Stimulated activated CD4-positive, alpha-beta T cell treated with anti-CD3 and anti-CD28 coated beads, Interleukin-4, amount 100 ng/mL, for 48 hours (primary cell): ENCODE results near the gene FAM53B.
"Not testable (repeated sequence)": the region's sequence is repeated elsewhere in the genome, so short reads cannot be mapped to it uniquely, and the experiment has no call there.

Experiments
- DNase-seq, 2 donors: peaks; one replicate each; pipeline ENCODE4 v3.0.0-alpha.2; 2020; ENCODE audit warnings: low read depth in 2 of 2

The FAM53B gene

GRCh38 chr10:124611738-124612137 is 132.4 kb downstream of the FAM53B start:
- DNase-seq = no peak

- not testable (repeated sequence) for DNase-seq
These were observed 133.3 kb downstream of the FAM53B start for GRCh38 chr10:124610851-124611250.

GRCh38 chr10:124610186-124610585 is 134.0 kb downstream of the FAM53B start:
- DNase-seq = not testable (repeated sequence)

- no peak for DNase-seq
These were observed 134.5 kb downstream of the FAM53B start for GRCh38 chr10:124609698-124610097.

GRCh38 chr10:124608093-124608721 is 136.0 kb downstream of the FAM53B start:
- DNase-seq = no peak

- DNase-seq = no peak
These were observed 136.5 kb downstream of the FAM53B start for GRCh38 chr10:124607693-124608092.

- DNase-seq = no peak
These were observed 137.4 kb downstream of the FAM53B start for GRCh38 chr10:124606822-124607221.

- DNase-seq = no peak
These were observed 138.0 kb downstream of the FAM53B start for GRCh38 chr10:124605856-124606812.

- no peak for DNase-seq
These were observed 138.7 kb downstream of the FAM53B start for GRCh38 chr10:124605481-124605855.

- DNase-seq = no peak
These were observed 139.2 kb downstream of the FAM53B start for GRCh38 chr10:124605001-124605370.

GRCh38 chr10:124604214-124605000 is 139.8 kb downstream of the FAM53B start:
- no peak for DNase-seq

GRCh38 chr10:124603376-124604213 is 140.6 kb downstream of the FAM53B start:
- no peak for DNase-seq

- DNase-seq = no peak
These were observed 141.4 kb downstream of the FAM53B start for GRCh38 chr10:124602646-124603365.

- no peak for DNase-seq
These were observed 142.0 kb downstream of the FAM53B start for GRCh38 chr10:124602121-124602561.

- no peak for DNase-seq
These were observed 142.6 kb downstream of the FAM53B start for GRCh38 chr10:124601431-124602120.

GRCh38 chr10:124601016-124601415 is 143.2 kb downstream of the FAM53B start:
- DNase-seq = no peak

- DNase-seq = no peak
These were observed 143.9 kb downstream of the FAM53B start for GRCh38 chr10:124600051-124600880.

- no peak for DNase-seq
These were observed 144.6 kb downstream of the FAM53B start for GRCh38 chr10:124599588-124600050.
